Measurements from ENCODE around the gene SYTL3.

Gene SYTL3

GRCh38 chr6:158776737-158777136 lies 126.9 kb downstream of the SYTL3 start:
- TF ChIP-seq GATA2 (IDR thresholded peaks at IDR 0.05; ENCODE audit: low read depth, low read length) (no peak), GATA3 (IDR thresholded peaks at IDR 0.05; ENCODE audit: low read depth, low read length) (no peak)

GRCh38 chr6:158777510-158777909 lies 127.7 kb downstream of the SYTL3 start:
- no peak for TF ChIP-seq GATA3 (IDR thresholded peaks at IDR 0.05; ENCODE audit: low read depth, low read length)
- TF ChIP-seq GATA2 (IDR thresholded peaks at IDR 0.05; ENCODE audit: low read depth, low read length) = no peak

GRCh38 chr6:158778005-158778527 lies 128.2 kb downstream of the SYTL3 start:
- no peak for TF ChIP-seq GATA3 (IDR thresholded peaks at IDR 0.05; ENCODE audit: low read depth, low read length)
- TF ChIP-seq GATA2 (IDR thresholded peaks at IDR 0.05; ENCODE audit: low read depth, low read length) = no peak

- TF ChIP-seq GATA2 (IDR thresholded peaks at IDR 0.05; ENCODE audit: low read depth, low read length) (no peak), GATA3 (IDR thresholded peaks at IDR 0.05; ENCODE audit: low read depth, low read length) (no peak)
Observed at GRCh38 chr6:158780246-158780884, 130.5 kb downstream of the SYTL3 start.

GRCh38 chr6:158780988-158781691 lies 131.3 kb downstream of the SYTL3 start:
- TF ChIP-seq GATA2 (IDR thresholded peaks at IDR 0.05; ENCODE audit: low read depth, low read length) = no peak
- no peak for TF ChIP-seq GATA3 (IDR thresholded peaks at IDR 0.05; ENCODE audit: low read depth, low read length)

- TF ChIP-seq GATA3 (IDR thresholded peaks at IDR 0.05; ENCODE audit: low read depth, low read length) (no peak), GATA2 (IDR thresholded peaks at IDR 0.05; ENCODE audit: low read depth, low read length) (no peak)
Observed at GRCh38 chr6:158781692-158782373, 132.0 kb downstream of the SYTL3 start.

- TF ChIP-seq GATA2 (IDR thresholded peaks at IDR 0.05; ENCODE audit: low read depth, low read length) = no peak
- TF ChIP-seq GATA3 (IDR thresholded peaks at IDR 0.05; ENCODE audit: low read depth, low read length) = no peak
Observed at GRCh38 chr6:158782432-158783166, 132.7 kb downstream of the SYTL3 start.

- TF ChIP-seq GATA2 (IDR thresholded peaks at IDR 0.05; ENCODE audit: low read depth, low read length) = no peak
- no peak for TF ChIP-seq GATA3 (IDR thresholded peaks at IDR 0.05; ENCODE audit: low read depth, low read length)
Observed at GRCh38 chr6:158783167-158783450, 133.3 kb downstream of the SYTL3 start.

GRCh38 chr6:158783851-158784250 lies 134.0 kb downstream of the SYTL3 start:
- no peak for TF ChIP-seq GATA3 (IDR thresholded peaks at IDR 0.05; ENCODE audit: low read depth, low read length)
- no peak for TF ChIP-seq GATA2 (IDR thresholded peaks at IDR 0.05; ENCODE audit: low read depth, low read length)

- no peak for TF ChIP-seq GATA3 (IDR thresholded peaks at IDR 0.05; ENCODE audit: low read depth, low read length)
- no peak for TF ChIP-seq GATA2 (IDR thresholded peaks at IDR 0.05; ENCODE audit: low read depth, low read length)
Observed at GRCh38 chr6:158784505-158784904, 134.7 kb downstream of the SYTL3 start.

- TF ChIP-seq GATA2 (IDR thresholded peaks at IDR 0.05; ENCODE audit: low read depth, low read length) (no peak), GATA3 (IDR thresholded peaks at IDR 0.05; ENCODE audit: low read depth, low read length) (no peak)
Observed at GRCh38 chr6:158785036-158785435, 135.2 kb downstream of the SYTL3 start.

- TF ChIP-seq GATA3 (IDR thresholded peaks at IDR 0.05; ENCODE audit: low read depth, low read length) = no peak
- no peak for TF ChIP-seq GATA2 (IDR thresholded peaks at IDR 0.05; ENCODE audit: low read depth, low read length)
Observed at GRCh38 chr6:158786645-158787304, 136.9 kb downstream of the SYTL3 start.

GRCh38 chr6:158787395-158787794 lies 137.5 kb downstream of the SYTL3 start:
- TF ChIP-seq GATA3 (IDR thresholded peaks at IDR 0.05; ENCODE audit: low read depth, low read length) (no peak), GATA2 (IDR thresholded peaks at IDR 0.05; ENCODE audit: low read depth, low read length) (no peak)

Measured in SH-SY5Y (cell line).